HCT116 (cell line): ENCODE results near the gene ZNF628. TPM values are rescaled to one million over a fixed set of nuclear protein-coding genes. Genes with fewer than 3 reads are reported as not detected.

ENCODE experiments used
- ATAC-seq: fragments of 200-7000 bp; cut with Tn5 transposase; 2 replicates; pipeline ENCODE4 v1.9.1; 2020; ENCODE audit warnings: mild to moderate bottlenecking, moderate library complexity
- BruUV-seq: library from RNA; stranded (reverse); fragments of 400-500 nt; replicated peaks from 2 replicates; lab custom pipeline; 2021; lab: Mats Ljungman, UMichigan
- CTCF ChIA-PET: fragments of 300-600 bp; sonication (Branson Sonifier 250); formaldehyde crosslinking; loops from one replicate; lab custom pipeline; 2021; ENCODE audit warnings: antibody characterized with exemption; lab: Charles Lee
- POLR2A ChIA-PET: fragments of 300-600, 350-600 bp; sonication (Branson Sonifier 250); formaldehyde crosslinking; loops from one replicate; lab custom pipeline; 2021; ENCODE audit warnings: antibody characterized with exemption; lab: Charles Lee
- RAD21 ChIA-PET, 2 experiments: fragments of 300-600 bp; sonication (Branson Sonifier 250); formaldehyde crosslinking; loops; one replicate each; lab custom pipeline; 2023; ENCODE audit warnings: low total read pairs in 2 of 2; ENCODE audit not compliant: uncharacterized antibody in 2 of 2, unreplicated experiment in 2 of 2, low non-redundant PET in 1 of 2; lab: Charles Lee
- DNase-seq: peaks from one replicate; pipeline ENCODE4 v3.0.0-alpha.2; 2010; ENCODE audit warnings: low read depth, low spot score
- H2AFZ ChIP-seq: fragments of 200-600 bp; shearing (Covaris generic), sonication (generic); 2 replicates; pipeline ENCODE4 v1.6.1; 2017; ENCODE audit warnings: low read depth, mixed run types, mixed read lengths, antibody characterized with exemption, low read length; ENCODE audit not compliant: poor library complexity, severe bottlenecking
- H3K27ac ChIP-seq: 2 replicates; pipeline ENCODE4 v1.5.1; 2012; ENCODE audit warnings: low read depth, low read length
- H3K27me3 ChIP-seq: fragments of 200-600 bp; sonication (generic); 2 replicates; pipeline ENCODE4 v1.6.1; 2016; ENCODE audit warnings: mixed run types, low read length, mixed read lengths; ENCODE audit not compliant: insufficient read depth
- H3K36me3 ChIP-seq, 2 experiments: fragments of 200-500 bp in 1 of 2; fragments of 200-600 bp in 1 of 2; sonication (Bioruptor generic) in 1 of 2; sonication (generic) in 1 of 2; 2 replicates each; pipeline versions ENCODE4 v1.5.1 to v1.6.1; 2014 to 2016; ENCODE audit warnings: low read length in 2 of 2, inconsistent platforms in 1 of 2, mixed read lengths in 1 of 2, mixed run types in 1 of 2; ENCODE audit not compliant: insufficient read depth in 2 of 2, control insufficient read depth in 1 of 2
- H3K4me1 ChIP-seq, 2 experiments: fragments of 200-600 bp in 1 of 2; sonication (generic) in 1 of 2; 2 replicates each; pipeline versions ENCODE4 v1.5.1 to v1.6.1; 2012 to 2017; ENCODE audit warnings: low read length in 2 of 2, inconsistent platforms in 1 of 2, mild to moderate bottlenecking in 1 of 2, mixed read lengths in 1 of 2, mixed run types in 1 of 2, moderate library complexity in 1 of 2; ENCODE audit not compliant: insufficient read depth in 2 of 2, control insufficient read depth in 1 of 2
- H3K4me2 ChIP-seq: fragments of 200-600 bp; sonication (generic); 2 replicates; pipeline ENCODE4 v1.6.1; 2017; ENCODE audit warnings: mixed run types, low read length, mixed read lengths
- H3K4me3 ChIP-seq, 2 experiments: fragments of 200-600 bp in 1 of 2; sonication (generic) in 1 of 2; replicated peaks in 1 of 2; 2 replicates each; pipeline ENCODE4 v1.5.1; 2011 to 2016; ENCODE audit warnings: low read length in 2 of 2, control low read depth in 1 of 2, low read depth in 1 of 2, mild to moderate bottlenecking in 1 of 2, mixed read lengths in 1 of 2, mixed run types in 1 of 2
- H3K79me2 ChIP-seq: fragments of 200-600 bp; sonication (generic); 2 replicates; pipeline ENCODE4 v1.6.1; 2017; ENCODE audit warnings: mild to moderate bottlenecking, mixed run types, low read length, moderate library complexity, mixed read lengths; ENCODE audit not compliant: insufficient read depth
- H3K9ac ChIP-seq: fragments of 200-600 bp; sonication (generic); 2 replicates; pipeline ENCODE4 v1.6.1; 2016; ENCODE audit warnings: low read length, mixed read lengths
- H3K9me2 ChIP-seq: fragments of 200-600 bp; sonication (generic), shearing (Covaris generic); 2 replicates; pipeline ENCODE4 v1.6.1; 2017; ENCODE audit warnings: mixed run types, mild to moderate bottlenecking, moderate library complexity; ENCODE audit not compliant: insufficient read depth
- H3K9me3 ChIP-seq, 2 experiments: fragments of 200-500 bp in 1 of 2; fragments of 200-600 bp in 1 of 2; sonication (Bioruptor generic) in 1 of 2; sonication (generic) in 1 of 2; 2 replicates each; pipeline ENCODE4 v1.6.1; 2014 to 2017; ENCODE audit warnings: low read length in 2 of 2, mixed read lengths in 2 of 2, inconsistent platforms in 1 of 2, low read depth in 1 of 2, mild to moderate bottlenecking in 1 of 2, mixed run types in 1 of 2, moderate library complexity in 1 of 2; ENCODE audit not compliant: control insufficient read depth in 1 of 2, insufficient read depth in 1 of 2
- H4K20me1 ChIP-seq: fragments of 200-600 bp; sonication (generic), shearing (Covaris generic); 2 replicates; pipeline ENCODE4 v1.6.1; 2017; ENCODE audit warnings: mixed run types, mild to moderate bottlenecking, moderate library complexity; ENCODE audit not compliant: insufficient read depth
- CBX3 ChIP-seq: IDR thresholded peaks from 2 replicates; pipeline ENCODE4 v1.6.1; 2012; ENCODE audit warnings: low read depth
- CEBPB ChIP-seq: IDR thresholded peaks from 2 replicates; pipeline ENCODE4 v1.6.1; 2012; ENCODE audit warnings: low read depth
- EGR1 ChIP-seq: IDR thresholded peaks from 2 replicates; pipeline ENCODE4 v1.6.1; 2012; ENCODE audit warnings: low read depth
- EZH2 ChIP-seq: fragments of 200-600 bp; sonication (generic); IDR thresholded peaks from 2 replicates; pipeline ENCODE4 v1.6.1; 2017; ENCODE audit warnings: antibody characterized with exemption, mixed run types
- POLR2A ChIP-seq: IDR thresholded peaks from 2 replicates; pipeline ENCODE4 v1.7.0; 2011; ENCODE audit warnings: borderline replicate concordance; ENCODE audit not compliant: insufficient read depth, insufficient read length; ENCODE audit errors: extremely low read depth
- POLR2AphosphoS5 ChIP-seq: IDR thresholded peaks from 2 replicates; pipeline ENCODE4 v1.6.1; 2011; ENCODE audit warnings: mild to moderate bottlenecking, low read depth, low read length, moderate library complexity
- RAD21 ChIP-seq: IDR thresholded peaks from 2 replicates; pipeline ENCODE4 v1.6.1; 2012; ENCODE audit warnings: low read depth, mild to moderate bottlenecking
- TCF7L2 ChIP-seq: IDR thresholded peaks from 2 replicates; pipeline ENCODE4 v1.7.0; 2011; ENCODE audit warnings: borderline replicate concordance, inconsistent platforms; ENCODE audit not compliant: insufficient read depth, insufficient read length; ENCODE audit errors: extremely low read depth
- intact Hi-C: fragments of 100-400 bp; cut with micrococcal nuclease; formaldehyde crosslinking; loops from 2 replicates; pipeline ENCODE4 v1.10.0; 2022
- total RNA-seq: library from RNA; stranded (reverse); gene quantifications from one replicate; pipeline ENCODE4 v1.2.1, GENCODE V29; 2021; ENCODE audit not compliant: unreplicated experiment
- TF ChIP-seq, protein P1 (sequence below): IDR thresholded peaks from 2 replicates; pipeline ENCODE4 v1.6.1; 2011; ENCODE audit warnings: mild to moderate bottlenecking, low read length, moderate library complexity; ENCODE audit not compliant: insufficient replicate concordance; ENCODE audit errors: extremely low read depth

Gene ZNF628
- total RNA-seq, 1 experiment from 2014 or later, result 14.9 TPM

DNA sequence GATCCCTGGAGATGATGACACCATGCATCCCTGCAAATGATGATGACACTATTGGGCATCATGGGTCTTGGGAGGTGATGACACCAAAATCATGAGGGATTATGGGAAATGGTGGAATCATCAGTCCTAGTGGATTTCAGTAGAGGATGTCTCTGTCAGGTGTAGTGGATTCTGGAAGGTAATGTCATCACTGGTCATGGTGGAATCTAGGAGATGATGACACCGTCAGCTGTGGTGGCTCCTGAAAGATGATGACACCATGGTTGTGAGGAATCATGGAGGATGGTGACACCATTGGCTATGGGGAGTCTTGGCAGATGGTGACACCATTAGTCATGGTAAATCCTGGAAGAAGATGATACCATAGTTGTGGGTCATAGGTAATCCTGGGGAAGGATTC lies 45.2 kb upstream of the ZNF628 start (continued):
- TF ChIP-seq TCF7L2 (no peak), POLR2A (no peak), EGR1 (no peak)

- Histone ChIP-seq H3K27me3 (no peaks in the 10 kb centered on the region), H3K9me3 (no peaks in the 10 kb centered on the region), H3K27ac (no peak overlapping the region), H4K20me1 (no peaks in the 10 kb centered on the region), H3K4me2 (no peak overlapping the region), H3K36me3 (no peaks in the 10 kb centered on the region), H2AFZ (no peak overlapping the region), H3K4me3 (no peak overlapping the region), H3K9ac (no peak overlapping the region), H3K4me1 (peaks cover 0 to 6% of the 10 kb centered on the region in 2 experiments; a peak in 1 of 4 replicates), H3K79me2 (no peaks in the 10 kb centered on the region), H3K9me2 (no peaks in the 10 kb centered on the region)
- DNase-seq (no peak), ATAC-seq (peak; percentile 27; the same call in 1 of the 2 replicates)
- ChIA-PET RAD21 (no interaction called here), CTCF (no interaction called here), POLR2A (no interaction called here)
- no peak for TF ChIP-seq RAD21
- TF ChIP-seq POLR2AphosphoS5, result no peak
- no peak for TF ChIP-seq EZH2
- TF ChIP-seq TCF7L2, result no peak
- no peak for TF ChIP-seq CEBPB
- no peak for TF ChIP-seq CBX3
- TF ChIP-seq, protein P1, sequence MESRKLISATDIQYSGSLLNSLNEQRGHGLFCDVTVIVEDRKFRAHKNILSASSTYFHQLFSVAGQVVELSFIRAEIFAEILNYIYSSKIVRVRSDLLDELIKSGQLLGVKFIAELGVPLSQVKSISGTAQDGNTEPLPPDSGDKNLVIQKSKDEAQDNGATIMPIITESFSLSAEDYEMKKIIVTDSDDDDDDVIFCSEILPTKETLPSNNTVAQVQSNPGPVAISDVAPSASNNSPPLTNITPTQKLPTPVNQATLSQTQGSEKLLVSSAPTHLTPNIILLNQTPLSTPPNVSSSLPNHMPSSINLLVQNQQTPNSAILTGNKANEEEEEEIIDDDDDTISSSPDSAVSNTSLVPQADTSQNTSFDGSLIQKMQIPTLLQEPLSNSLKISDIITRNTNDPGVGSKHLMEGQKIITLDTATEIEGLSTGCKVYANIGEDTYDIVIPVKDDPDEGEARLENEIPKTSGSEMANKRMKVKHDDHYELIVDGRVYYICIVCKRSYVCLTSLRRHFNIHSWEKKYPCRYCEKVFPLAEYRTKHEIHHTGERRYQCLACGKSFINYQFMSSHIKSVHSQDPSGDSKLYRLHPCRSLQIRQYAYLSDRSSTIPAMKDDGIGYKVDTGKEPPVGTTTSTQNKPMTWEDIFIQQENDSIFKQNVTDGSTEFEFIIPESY, result no peak
- TF ChIP-seq POLR2A, result no peak
- no TSS peak for BruUV-seq
- intact Hi-C loops, result no loop called here
These were observed 44.0 kb upstream of the ZNF628 start for GRCh38 chr19:55432241-55432959.
